Measurements from ENCODE around the gene GNB5. TPM values are rescaled to one million over a fixed set of nuclear protein-coding genes. Genes with fewer than 3 reads are reported as not detected.

GNB5 gene
- total RNA-seq = 74.3 TPM

GRCh38 chr15:52191207-52191606 lies at the start of gene GNB5:
Gene GNB5 (minus strand): TSS chr15:52191392. CDS start chr15:52184676, 6,716 bp downstream.

Small RNA genes lying within 50 kb of the gene (small RNA-seq; reads per million reads assigned to genes)
- not detected for gene RF00019

Other genes with a start within 250 kb of the GNB5 start
- 39.0 TPM for gene LEO1, start 219.6 kb downstream of the GNB5 start, total RNA-seq
- 107 TPM for gene MAPK6, start 172.2 kb downstream of the GNB5 start, total RNA-seq
- 1.6 TPM for gene BCL2L10, start 78.6 kb downstream of the GNB5 start, total RNA-seq
- gene MYO5C, start 104.4 kb upstream of the GNB5 start, total RNA-seq = 3.0 TPM

Measured in diencephalon (tissue), 1 donor.